HG03354 (cell line): ENCODE measurements around the gene TIMMDC1.

Experiments
- ATAC-seq: cut with Tn5 transposase; IDR thresholded peaks from one replicate; pipeline ENCODE4 v1.9.1; 2021; ENCODE audit warnings: mild to moderate bottlenecking; ENCODE audit not compliant: unreplicated experiment, poor library complexity, severe bottlenecking

The TIMMDC1 gene

GRCh38 chr3:119507404-119507803, 9.1 kb downstream of the TIMMDC1 start:
- no peak for ATAC-seq

GRCh38 chr3:119508172-119508845, 10.0 kb downstream of the TIMMDC1 start:
- no peak for ATAC-seq

DNA sequence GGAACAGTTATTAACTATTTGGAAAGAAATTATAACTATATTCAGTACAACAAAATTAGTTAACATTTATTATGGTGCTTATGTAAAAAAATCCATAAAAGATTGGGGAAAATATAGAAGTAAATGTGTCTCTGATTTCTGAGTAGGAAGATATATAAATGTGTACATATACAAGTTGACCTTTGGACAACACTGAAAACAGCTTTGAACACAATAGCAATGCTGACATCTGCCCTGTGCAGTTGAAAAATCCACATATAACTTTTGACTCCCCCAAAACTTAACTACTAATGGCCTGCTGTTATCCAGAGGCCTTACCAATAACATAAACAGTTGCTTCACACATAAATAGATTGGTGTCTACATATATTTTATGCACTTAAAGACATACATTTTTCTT, 12.3 kb downstream of the TIMMDC1 start:
- ATAC-seq, result no peak

DNA sequence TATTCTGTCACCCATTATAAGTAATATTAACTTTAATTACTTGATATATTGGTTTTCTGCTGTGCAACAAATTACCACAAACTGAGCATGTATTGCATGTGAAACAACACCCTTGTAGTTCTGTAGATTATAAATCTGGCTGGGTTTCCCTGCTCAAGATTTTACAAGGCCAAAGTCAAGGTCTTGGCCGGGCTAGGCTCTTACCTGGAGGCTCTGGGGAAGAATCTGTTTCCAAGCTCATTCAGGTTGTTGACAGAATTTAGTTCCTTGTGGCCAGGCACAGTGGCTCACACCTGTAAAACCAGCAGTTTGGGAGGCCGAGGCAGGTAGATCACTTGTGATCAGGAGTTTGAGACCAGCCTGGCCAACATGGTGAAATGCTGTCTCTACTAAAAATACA, 16.3 kb downstream of the TIMMDC1 start:
- no peak for ATAC-seq

- no peak for ATAC-seq
Observed at GRCh38 chr3:119517112-119517511, 18.8 kb downstream of the TIMMDC1 start.

DNA sequence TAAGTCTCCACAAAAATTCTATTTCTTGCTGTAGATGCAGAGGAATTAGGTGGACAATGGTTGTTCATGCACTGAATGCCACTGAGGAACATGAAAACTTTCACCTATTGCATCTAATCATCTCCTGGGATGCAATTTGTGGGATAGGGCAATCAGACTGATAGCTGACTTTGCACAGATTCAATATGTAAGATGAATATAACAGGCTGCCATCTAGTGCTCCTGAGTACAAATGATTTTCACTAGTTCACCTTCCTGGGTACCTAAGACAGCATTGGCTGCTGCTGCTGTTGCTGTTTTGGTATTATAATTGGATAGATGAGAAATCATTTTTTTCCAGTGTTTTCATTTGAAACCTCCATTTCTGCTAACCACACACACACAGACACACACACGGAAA, 19.7 kb downstream of the TIMMDC1 start:
- no peak for ATAC-seq

GRCh38 chr3:119524931-119525662, 26.8 kb downstream of the TIMMDC1 start:
- no peak for ATAC-seq

DNA sequence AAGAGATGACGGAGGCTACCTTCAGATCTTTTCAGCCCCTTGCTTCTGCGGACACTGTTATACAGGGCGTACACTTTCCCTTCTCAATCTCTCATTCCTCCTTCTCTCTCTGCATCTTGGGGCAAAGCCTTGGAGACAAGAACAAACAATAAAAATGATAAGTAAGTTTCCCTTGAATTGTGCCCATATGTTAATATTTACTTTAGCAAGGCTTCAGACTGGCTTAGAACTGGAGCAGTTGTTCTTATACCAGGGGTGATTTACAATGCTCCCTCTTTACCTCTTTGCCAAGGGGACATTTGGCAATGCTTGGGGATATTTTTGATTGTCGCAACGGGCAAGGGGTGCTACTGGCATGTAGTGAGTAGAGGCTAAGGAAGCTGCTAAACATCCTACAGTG, 29.4 kb downstream of the TIMMDC1 start:
- no peak for ATAC-seq

- no peak for ATAC-seq
Observed at GRCh38 chr3:119529883-119530282, 31.5 kb downstream of the TIMMDC1 start.

GRCh38 chr3:119530456-119530855, 32.1 kb downstream of the TIMMDC1 start:
- no peak for ATAC-seq

- no peak for ATAC-seq
Observed at GRCh38 chr3:119531151-119531550, 32.8 kb downstream of the TIMMDC1 start.

DNA sequence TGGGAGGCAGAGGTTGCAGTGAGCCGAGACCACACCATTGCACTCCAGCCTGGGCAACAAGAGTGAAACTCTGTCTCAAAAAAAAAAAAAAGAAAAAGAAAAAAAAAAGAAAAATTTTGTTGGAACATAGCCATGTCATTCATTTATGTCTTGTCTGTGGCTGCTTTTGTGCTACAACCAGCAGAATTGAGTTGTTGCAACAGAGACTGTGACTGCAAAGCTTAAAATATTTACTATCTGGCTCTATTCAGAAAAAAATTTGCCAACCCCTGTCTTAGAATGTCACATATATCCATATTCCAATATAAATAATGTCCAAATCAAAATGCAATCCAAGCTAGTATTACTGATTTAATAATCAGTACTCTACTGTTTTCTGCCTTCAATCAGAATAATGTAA, 35.9 kb downstream of the TIMMDC1 start:
- no peak for ATAC-seq

DNA sequence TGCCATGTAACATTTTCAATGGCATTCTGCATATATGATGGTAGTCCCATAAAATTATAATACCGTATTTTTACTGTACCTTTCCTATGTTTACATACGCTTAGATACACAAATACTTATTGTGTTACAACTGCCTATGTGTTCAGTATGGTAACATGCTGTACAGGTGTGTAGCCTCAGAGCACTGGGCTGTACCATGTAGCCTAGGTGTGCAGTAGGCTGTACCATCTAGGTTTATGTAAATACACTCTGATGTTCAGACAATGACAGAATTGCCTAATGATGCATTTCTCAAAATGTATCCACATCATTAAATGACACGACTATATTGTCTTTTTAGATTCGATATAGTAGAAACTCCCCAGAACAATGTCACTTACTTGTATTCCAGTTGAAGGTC, 38.4 kb downstream of the TIMMDC1 start:
- ATAC-seq, result no peak

- ATAC-seq, result no peak
Observed at GRCh38 chr3:119538772-119539171, 40.4 kb downstream of the TIMMDC1 start.

DNA sequence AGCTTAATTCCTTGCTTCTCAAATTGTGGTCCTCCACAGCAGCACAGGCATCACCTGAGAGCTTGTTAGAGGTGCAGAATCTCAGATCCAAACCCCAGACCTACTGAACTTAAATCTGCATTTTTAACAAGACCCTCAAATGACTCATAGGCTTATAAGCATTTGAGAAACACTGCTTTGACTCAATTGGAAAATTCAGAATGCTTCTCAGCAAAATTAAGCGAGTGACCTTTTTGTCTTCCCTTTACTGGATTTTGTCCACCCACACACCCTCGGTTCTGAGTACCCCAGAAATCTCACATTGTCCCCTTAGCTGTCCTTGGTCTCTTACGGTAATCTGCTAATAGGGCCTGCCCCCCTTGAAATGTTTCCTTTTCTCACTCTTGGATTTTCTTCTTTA, 43.2 kb downstream of the TIMMDC1 start:
- no peak for ATAC-seq

DNA sequence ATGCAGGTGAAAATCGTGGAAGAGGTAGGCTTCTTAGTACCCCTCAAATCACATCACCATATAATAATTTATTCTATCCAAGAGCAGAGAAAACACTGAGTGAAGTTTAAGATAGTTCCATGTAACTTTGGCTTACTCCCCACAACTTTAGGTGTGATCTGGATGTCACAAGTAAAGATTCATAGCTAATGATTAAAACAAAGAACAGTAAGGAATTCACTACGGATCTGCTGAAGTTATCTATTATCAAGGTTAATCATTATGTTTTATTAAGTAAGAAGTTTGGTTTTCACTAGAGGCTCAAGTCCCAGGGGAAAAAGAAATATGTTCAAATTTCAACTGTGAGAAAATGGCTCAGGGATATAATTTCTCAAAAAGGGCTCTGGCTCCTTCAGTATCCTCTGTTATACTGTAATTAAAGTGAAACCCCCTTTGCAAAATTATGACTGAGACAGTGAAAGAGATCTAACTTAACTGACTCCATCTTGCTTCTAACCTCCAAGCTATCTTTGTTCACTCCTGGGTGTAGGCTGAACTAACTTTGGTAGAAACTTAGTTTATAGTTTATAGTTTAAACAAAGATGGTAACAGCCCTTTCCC, 43.9 kb downstream of the TIMMDC1 start:
- peak; percentile 61 for ATAC-seq

DNA sequence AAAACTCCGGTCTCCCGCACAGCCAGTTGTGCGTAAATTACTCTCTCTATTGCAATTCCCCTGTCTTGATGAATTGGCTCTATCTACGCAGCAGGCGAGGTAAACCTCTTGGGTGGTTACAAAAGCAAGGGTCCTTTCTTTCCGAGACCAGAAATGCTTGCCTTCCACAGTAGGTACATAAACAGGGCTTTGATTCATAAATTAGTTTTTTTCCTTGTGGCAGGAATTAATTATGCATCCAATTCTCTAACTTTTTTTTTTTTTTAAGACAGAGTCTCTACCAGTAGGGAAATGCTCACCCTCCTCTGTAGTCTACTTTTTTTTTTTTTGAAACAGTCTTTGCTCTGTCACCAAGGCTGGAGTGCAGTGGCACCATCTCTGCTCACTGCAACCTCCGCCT, 44.8 kb downstream of the TIMMDC1 start:
- ATAC-seq, result no peak

DNA sequence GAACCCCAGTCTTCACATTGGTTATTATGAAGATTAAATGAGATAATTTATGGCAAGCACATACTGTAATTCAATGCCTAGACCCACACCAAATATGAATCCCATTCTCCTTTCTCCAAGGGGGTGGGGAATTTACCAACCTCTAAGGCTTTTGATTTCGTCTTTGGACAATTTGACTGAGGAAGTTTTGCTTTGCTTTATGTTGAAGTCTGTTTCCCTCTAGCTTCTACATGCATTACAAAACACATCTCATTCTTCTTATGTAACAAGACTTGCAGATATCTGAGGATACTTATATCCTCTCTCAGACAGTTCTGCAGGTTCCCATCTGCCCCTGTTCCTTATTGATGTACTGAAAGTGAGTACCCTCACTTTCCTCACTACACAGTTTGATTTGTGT, 48.9 kb downstream of the TIMMDC1 start:
- no peak for ATAC-seq

DNA sequence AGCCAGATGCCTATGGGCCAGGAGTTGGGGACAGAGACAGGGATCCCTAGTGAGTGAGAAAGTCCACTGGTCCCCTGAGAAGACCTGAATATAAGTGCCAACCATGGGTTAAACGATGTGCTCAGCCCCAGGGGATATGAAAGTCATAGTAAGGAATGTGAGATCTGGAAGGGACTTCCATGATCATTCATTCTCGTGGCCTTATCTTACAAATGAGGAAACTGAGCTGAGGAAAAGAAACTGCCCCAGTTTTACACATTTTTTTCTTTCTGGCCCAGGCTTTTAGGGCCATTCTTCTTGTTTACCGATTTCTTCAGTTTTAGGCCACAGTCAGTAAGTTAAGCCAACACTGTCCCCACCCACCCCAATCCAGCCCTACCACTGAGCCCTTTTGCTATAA, 50.0 kb downstream of the TIMMDC1 start:
- no peak for ATAC-seq

- ATAC-seq, result peak; percentile 32
Observed at GRCh38 chr3:119550192-119550910, 52.0 kb downstream of the TIMMDC1 start.

- no peak for ATAC-seq
Observed at GRCh38 chr3:119551598-119551997, 53.3 kb downstream of the TIMMDC1 start.
